HG03135 (cell line): ENCODE data around the gene CAPS.
A peak's percentile ranks its signal among the peaks of the same experiment; 100 is the strongest.

Experiments
- ATAC-seq: cut with Tn5 transposase; IDR thresholded peaks from one replicate; pipeline ENCODE4 v1.9.1; 2021; ENCODE audit warnings: mild to moderate bottlenecking, moderate library complexity; ENCODE audit not compliant: unreplicated experiment

The CAPS gene

GRCh38 chr19:5908773-5909442, 5.1 kb upstream of the CAPS start:
- ATAC-seq: no peak

GRCh38 chr19:5910638-5910907, 3.5 kb upstream of the CAPS start:
- ATAC-seq: no peak

GRCh38 chr19:5911366-5911765, 2.7 kb upstream of the CAPS start:
- no peak for ATAC-seq

- no peak for ATAC-seq
Observed at GRCh38 chr19:5914358-5914774, 312 bp downstream of the CAPS start.

GRCh38 chr19:5914946-5915781, 1.1 kb downstream of the CAPS start:
- no peak for ATAC-seq

- no peak for ATAC-seq
Observed at GRCh38 chr19:5915782-5916165, 1.7 kb downstream of the CAPS start.

GRCh38 chr19:5916181-5916708, 2.2 kb downstream of the CAPS start:
- no peak for ATAC-seq

- ATAC-seq: no peak
Observed at GRCh38 chr19:5917431-5918107, 3.5 kb downstream of the CAPS start.

- no peak for ATAC-seq
Observed at GRCh38 chr19:5918463-5919079, 4.5 kb downstream of the CAPS start.

- no peak for ATAC-seq
Observed at GRCh38 chr19:5921516-5922160, 7.6 kb downstream of the CAPS start.

GRCh38 chr19:5922161-5922545, 8.1 kb downstream of the CAPS start:
- ATAC-seq: no peak

- no peak for ATAC-seq
Observed at GRCh38 chr19:5923356-5923755, 9.3 kb downstream of the CAPS start.

- ATAC-seq: no peak
Observed at GRCh38 chr19:5925830-5926427, 11.9 kb downstream of the CAPS start.

- ATAC-seq: no peak
Observed at GRCh38 chr19:5926641-5927440, 12.8 kb downstream of the CAPS start.

GRCh38 chr19:5927441-5927821, 13.4 kb downstream of the CAPS start:
- peak; percentile 65 for ATAC-seq

- ATAC-seq: no peak
Observed at GRCh38 chr19:5929179-5929578, 15.1 kb downstream of the CAPS start.

GRCh38 chr19:5929625-5930024, 15.6 kb downstream of the CAPS start:
- no peak for ATAC-seq

GRCh38 chr19:5931251-5931650, 17.2 kb downstream of the CAPS start:
- ATAC-seq: no peak

GRCh38 chr19:5932146-5932545, 18.1 kb downstream of the CAPS start:
- ATAC-seq: no peak
